Cardiac fibroblast (primary cell): ENCODE data around the gene MAGEA6.
A peak's percentile ranks its signal among the peaks of the same experiment; 100 is the strongest.
"Not testable (repeated sequence)": the region's sequence is repeated elsewhere in the genome, so short reads cannot be mapped to it uniquely, and the experiment has no call there.

Experiments
- DNase-seq, 2 donors: peaks; one replicate each; pipeline versions ENCODE4 v3.0.0 to v3.0.0-alpha.2; 2010; ENCODE audit warnings: low read depth in 2 of 2
- H3K4me3 ChIP-seq, 2 donors: replicated peaks in 1 of 2; 1 replicate in 1 of 2; 2 replicates in 1 of 2; pipeline ENCODE4 v1.5.1; 2011; ENCODE audit warnings: low read depth in 2 of 2, low read length in 2 of 2, mild to moderate bottlenecking in 2 of 2, moderate library complexity in 1 of 2
- CTCF ChIP-seq: IDR thresholded peaks from one replicate; pipeline ENCODE4 v1.5.1; 2011; ENCODE audit warnings: low read depth, mild to moderate bottlenecking, low read length, inconsistent platforms

MAGEA6 gene, protein sequence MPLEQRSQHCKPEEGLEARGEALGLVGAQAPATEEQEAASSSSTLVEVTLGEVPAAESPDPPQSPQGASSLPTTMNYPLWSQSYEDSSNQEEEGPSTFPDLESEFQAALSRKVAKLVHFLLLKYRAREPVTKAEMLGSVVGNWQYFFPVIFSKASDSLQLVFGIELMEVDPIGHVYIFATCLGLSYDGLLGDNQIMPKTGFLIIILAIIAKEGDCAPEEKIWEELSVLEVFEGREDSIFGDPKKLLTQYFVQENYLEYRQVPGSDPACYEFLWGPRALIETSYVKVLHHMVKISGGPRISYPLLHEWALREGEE

DNA sequence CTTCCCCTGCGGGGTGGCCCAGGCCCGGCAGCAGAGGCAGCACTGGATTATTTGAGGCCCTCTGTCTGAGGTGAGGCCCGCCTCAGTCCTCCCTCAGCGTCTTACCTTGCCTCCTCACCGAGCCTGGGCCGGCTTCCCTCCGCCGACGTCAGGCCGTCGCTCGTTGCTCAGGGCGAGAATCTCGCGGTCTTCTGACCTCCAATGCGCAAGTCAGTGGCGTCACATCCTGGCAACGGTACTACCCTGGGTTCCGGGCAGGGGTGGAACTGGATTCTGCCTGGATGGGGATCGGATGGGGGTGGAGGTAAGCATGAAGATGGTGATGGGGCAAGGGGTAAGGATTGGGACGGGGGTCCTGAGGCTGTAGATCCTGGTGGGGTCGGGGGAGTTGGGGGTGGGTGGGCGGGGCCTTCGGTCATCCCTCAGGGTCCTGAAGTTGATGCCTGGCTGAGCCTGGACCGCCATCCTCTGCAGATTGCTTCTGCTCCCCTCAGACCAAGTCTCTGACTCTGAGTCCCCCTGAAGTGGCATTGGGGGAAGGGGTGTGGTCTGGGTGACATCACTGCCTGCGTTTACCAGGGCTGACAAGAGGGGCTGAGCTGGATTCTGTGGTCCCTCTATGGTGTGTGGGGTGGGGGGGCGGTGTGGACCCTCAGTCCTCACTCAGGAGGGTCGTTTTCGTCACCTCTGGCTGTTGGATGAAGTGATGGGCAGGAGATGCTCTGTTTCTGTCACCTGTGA, at the start of gene MAGEA6:
Gene MAGEA6 (minus strand): TSS at position 141 of the 741 bp plus-strand sequence. CDS start 2,039 bp downstream, outside the sequence.
- not testable (repeated sequence) for H3K4me3 ChIP-seq, DNase-seq

DNA sequence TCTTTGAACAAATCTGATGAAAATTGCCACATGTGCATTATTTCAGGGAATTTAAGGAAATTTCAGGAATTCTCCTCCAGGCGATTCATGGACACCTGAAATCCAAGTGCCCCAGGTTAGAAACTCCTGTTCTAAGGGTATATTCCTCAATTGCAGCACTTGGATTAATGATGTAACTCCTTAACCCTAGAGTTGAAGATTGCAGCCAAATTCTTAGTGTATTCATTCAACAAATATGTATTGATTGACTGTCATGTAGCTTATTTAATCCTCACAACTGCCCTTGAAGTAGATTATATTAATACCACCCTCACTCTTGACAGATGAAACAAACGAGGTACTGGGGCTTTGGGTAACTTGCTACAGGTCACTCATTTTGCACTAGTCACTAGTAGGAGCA, 49.8 kb upstream of the MAGEA6 start:
- no peak for DNase-seq
- no peak overlapping the region for H3K4me3 ChIP-seq
- no peak for TF ChIP-seq CTCF

DNA sequence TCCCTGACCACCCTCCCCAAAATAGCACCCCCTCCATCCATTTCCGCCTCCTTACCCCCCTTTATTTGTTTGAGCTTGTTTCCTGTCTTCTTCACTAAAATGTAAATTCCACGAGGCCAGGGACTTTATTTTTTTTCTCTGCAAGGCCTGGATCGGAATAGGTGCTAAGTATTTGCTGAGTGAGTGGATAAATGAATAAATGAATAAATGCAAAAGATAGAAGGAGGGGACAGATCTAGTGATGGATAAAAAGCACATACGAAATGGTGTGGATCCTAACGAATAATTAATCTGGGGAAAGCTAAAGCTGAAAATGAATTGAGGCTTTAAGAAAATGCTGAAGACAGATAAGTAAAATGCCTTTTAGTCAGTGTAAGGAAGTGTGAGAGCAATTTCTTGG, 48.9 kb upstream of the MAGEA6 start:
- no peak for DNase-seq
- H3K4me3 ChIP-seq: no peak overlapping the region
- no peak for TF ChIP-seq CTCF

DNA sequence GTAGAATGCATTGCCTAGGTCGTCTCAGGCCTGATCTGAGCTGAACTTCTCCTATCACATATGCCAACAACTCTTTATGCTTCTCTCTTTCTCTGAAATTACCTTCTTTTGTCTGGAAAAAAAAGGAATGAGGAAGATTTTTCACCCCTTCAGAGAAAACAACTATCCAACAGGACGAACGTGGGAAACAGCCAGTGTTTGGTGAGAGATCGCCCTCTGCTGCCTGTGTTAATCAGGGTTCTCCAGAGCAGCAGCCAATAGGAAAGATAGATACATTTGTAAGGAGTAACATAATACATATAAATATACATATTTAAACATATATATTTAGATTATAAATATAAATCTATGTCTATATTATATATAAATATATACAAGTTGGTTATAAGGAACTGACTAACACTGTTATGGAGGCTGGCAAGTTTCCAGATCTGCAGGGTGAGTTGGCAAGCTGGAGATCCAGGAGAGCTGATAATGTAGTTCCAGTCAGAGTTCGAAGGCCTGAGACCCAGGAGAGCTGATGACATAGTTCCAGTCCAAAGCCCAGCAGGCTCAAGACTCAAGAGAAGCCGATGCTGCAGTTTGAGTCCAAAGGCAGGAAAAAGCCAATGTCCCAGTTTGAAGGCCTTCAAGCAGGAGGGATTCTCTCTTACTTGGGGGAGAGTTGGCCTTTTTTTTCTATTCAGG, 47.7 kb upstream of the MAGEA6 start:
- DNase-seq: peak; percentile 53 to 56
- no peak overlapping the region for H3K4me3 ChIP-seq
- peak; percentile 52 for TF ChIP-seq CTCF

DNA sequence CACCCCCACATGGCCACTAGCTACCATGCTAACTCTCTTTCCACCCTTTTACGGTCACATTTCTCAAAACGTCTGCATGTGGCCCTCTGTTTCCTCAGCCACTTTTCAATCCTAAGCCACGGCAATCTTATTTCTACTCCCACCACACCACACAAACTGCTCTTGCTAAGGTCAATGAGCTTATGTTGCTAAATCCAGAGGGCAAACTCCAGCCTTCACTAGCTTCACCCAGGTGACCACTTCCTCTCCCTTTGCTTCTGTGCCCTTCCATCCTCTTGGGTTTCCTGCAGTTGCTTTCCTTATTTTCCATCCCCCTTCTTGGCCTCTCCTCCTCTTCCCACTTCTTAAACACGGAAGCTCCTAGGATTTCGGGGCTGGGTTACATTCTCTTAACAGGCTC, 44.6 kb upstream of the MAGEA6 start:
- no peak overlapping the region for H3K4me3 ChIP-seq
- TF ChIP-seq CTCF: no peak
- DNase-seq: no peak

GRCh38 chrX:152813206-152813605, 43.7 kb upstream of the MAGEA6 start:
- DNase-seq: no peak
- no peak overlapping the region for H3K4me3 ChIP-seq
- no peak for TF ChIP-seq CTCF

- no peak overlapping the region for H3K4me3 ChIP-seq
- DNase-seq: no peak
- TF ChIP-seq CTCF: no peak
These were observed 40.9 kb upstream of the MAGEA6 start for GRCh38 chrX:152810403-152810802.
